B cell (primary cell): ENCODE results near the gene BLID.

ENCODE experiments used
- EZH2 ChIP-seq: IDR thresholded peaks from 2 replicates; pipeline ENCODE4 v1.6.1; 2012; ENCODE audit warnings: borderline replicate concordance, low read depth, mild to moderate bottlenecking, moderate library complexity, low read length; ENCODE audit not compliant: insufficient read depth, poor library complexity, severe bottlenecking
- TF ChIP-seq, protein P1 (sequence below): fragments of 200-600 bp; IDR thresholded peaks from one replicate; pipeline ENCODE4 v1.8.0; 2022; ENCODE audit warnings: antibody characterized with exemption, mild to moderate bottlenecking

DNA sequence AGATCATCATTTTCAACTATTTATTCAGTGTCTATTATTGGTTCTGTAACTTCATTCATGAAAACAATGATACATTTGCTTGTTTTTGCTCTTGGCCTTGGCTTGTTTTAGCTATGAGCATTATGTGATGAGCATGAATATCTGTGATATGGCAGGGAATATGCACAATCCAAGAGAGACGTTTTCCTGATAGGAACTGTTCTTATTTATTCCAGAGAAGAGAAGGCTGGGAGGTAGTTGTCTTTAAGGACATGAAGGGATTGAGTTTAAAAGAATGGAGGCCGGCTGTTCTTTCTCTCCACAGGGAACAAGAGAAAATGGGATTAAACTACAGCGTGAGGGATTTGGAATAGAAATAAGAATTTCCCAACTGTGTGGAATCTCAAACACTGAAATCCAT, 30.3 kb downstream of the BLID start:
- TF ChIP-seq, protein P1, sequence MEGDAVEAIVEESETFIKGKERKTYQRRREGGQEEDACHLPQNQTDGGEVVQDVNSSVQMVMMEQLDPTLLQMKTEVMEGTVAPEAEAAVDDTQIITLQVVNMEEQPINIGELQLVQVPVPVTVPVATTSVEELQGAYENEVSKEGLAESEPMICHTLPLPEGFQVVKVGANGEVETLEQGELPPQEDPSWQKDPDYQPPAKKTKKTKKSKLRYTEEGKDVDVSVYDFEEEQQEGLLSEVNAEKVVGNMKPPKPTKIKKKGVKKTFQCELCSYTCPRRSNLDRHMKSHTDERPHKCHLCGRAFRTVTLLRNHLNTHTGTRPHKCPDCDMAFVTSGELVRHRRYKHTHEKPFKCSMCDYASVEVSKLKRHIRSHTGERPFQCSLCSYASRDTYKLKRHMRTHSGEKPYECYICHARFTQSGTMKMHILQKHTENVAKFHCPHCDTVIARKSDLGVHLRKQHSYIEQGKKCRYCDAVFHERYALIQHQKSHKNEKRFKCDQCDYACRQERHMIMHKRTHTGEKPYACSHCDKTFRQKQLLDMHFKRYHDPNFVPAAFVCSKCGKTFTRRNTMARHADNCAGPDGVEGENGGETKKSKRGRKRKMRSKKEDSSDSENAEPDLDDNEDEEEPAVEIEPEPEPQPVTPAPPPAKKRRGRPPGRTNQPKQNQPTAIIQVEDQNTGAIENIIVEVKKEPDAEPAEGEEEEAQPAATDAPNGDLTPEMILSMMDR, result no peak
- TF ChIP-seq EZH2, result no peak
